GM12878 (cell line): ENCODE data around the gene VTI1A. TPM values are rescaled to one million over a fixed set of nuclear protein-coding genes. Genes with fewer than 3 reads are reported as not detected.

ENCODE experiments used
- ATAC-seq: fragments of 200-7000 bp; cut with Tn5 transposase; 3 replicates; pipeline ENCODE4 v1.9.1; 2020; ENCODE audit warnings: mild to moderate bottlenecking, moderate library complexity
- BruUV-seq: library from RNA; stranded (reverse); fragments of 400-500 nt; replicated peaks from 2 replicates; lab custom pipeline; 2021; lab: Mats Ljungman, UMichigan
- CTCF ChIA-PET: fragments of 300-600 bp; sonication (Branson Sonifier 250); formaldehyde crosslinking; extraction: SDS; loops from one replicate; lab custom pipeline; 2021; ENCODE audit warnings: inconsistent platforms; lab: Yijun Ruan, JAX
- POLR2A ChIA-PET: fragments of 350-600 bp; formaldehyde crosslinking; extraction: SDS; loops from one replicate; lab custom pipeline; 2021; ENCODE audit warnings: inconsistent platforms; lab: Charles Lee
- RAD21 ChIA-PET: fragments of 300-600 bp; sonication (Branson Sonifier 250); formaldehyde crosslinking; loops from one replicate; lab custom pipeline; 2023; ENCODE audit warnings: antibody characterized with exemption; ENCODE audit not compliant: unreplicated experiment; lab: Charles Lee
- SMC1A ChIA-PET: fragments of 300-600 bp; sonication (Branson Sonifier 250); formaldehyde crosslinking; loops from one replicate; lab custom pipeline; 2023; ENCODE audit not compliant: unreplicated experiment, uncharacterized antibody; lab: Charles Lee
- DNase-seq: peaks from one replicate; pipeline ENCODE4 v3.0.0-alpha.2; 2011; ENCODE audit warnings: low read depth, low spot score
- FAIRE-seq: peaks from 3 replicates; lab custom pipeline; 2011; peaks lifted over from hg19 to GRCh38; lab: Jason Lieb, UNC
- H2AFZ ChIP-seq: 2 replicates; pipeline ENCODE4 v1.6.0; 2011; ENCODE audit warnings: low read depth, low read length, control low read depth; ENCODE audit not compliant: control insufficient read depth
- H3K27ac ChIP-seq: 2 replicates; pipeline ENCODE4 v1.5.1; 2011; ENCODE audit warnings: control low read depth; ENCODE audit not compliant: control insufficient read depth, insufficient read depth
- H3K27me3 ChIP-seq, 2 experiments: replicated peaks in 1 of 2; 2 replicates each; pipeline versions ENCODE4 v1.6.0 to v1.6.1; 2011; ENCODE audit warnings: low read length in 1 of 2; ENCODE audit not compliant: control insufficient read depth in 2 of 2, insufficient read depth in 2 of 2
- H3K36me3 ChIP-seq, 2 experiments: 2 replicates each; pipeline ENCODE4 v1.5.1; 2011; ENCODE audit warnings: low read length in 1 of 2; ENCODE audit not compliant: control insufficient read depth in 2 of 2, insufficient read depth in 2 of 2
- H3K4me1 ChIP-seq: 2 replicates; pipeline ENCODE4 v1.6.1; 2011; ENCODE audit warnings: mild to moderate bottlenecking, low read length, moderate library complexity, mixed read lengths; ENCODE audit not compliant: control insufficient read depth, insufficient read depth
- H3K4me2 ChIP-seq: 2 replicates; pipeline ENCODE4 v1.6.0; 2011; ENCODE audit warnings: control low read depth; ENCODE audit not compliant: control insufficient read depth, insufficient read depth
- H3K4me3 ChIP-seq: fragments of 200-600 bp; sonication (generic); 2 replicates; pipeline ENCODE4 v1.5.1; 2016
- H3K79me2 ChIP-seq: 2 replicates; pipeline ENCODE4 v1.6.0; 2011; ENCODE audit warnings: low read length; ENCODE audit not compliant: control insufficient read depth, insufficient read depth
- H3K9ac ChIP-seq: 2 replicates; pipeline ENCODE4 v1.8.0; 2011; ENCODE audit warnings: low read length, control low read depth, mixed read lengths; ENCODE audit not compliant: control insufficient read depth, insufficient read depth
- H3K9me3 ChIP-seq: replicated peaks from 3 replicates; pipeline ENCODE4 v1.5.1; 2011; ENCODE audit warnings: mild to moderate bottlenecking, low read length; ENCODE audit not compliant: control insufficient read depth, insufficient read depth
- H4K20me1 ChIP-seq: 2 replicates; pipeline ENCODE4 v1.6.0; 2011; ENCODE audit not compliant: control insufficient read depth, insufficient read depth
- E2F4 ChIP-seq: IDR thresholded peaks from 2 replicates; pipeline ENCODE4 v1.6.1; 2012; ENCODE audit warnings: low read depth, low read length, improper control_type of control experiment
- EGR1 ChIP-seq, 2 experiments: IDR thresholded peaks; 1 replicate in 1 of 2; 2 replicates in 1 of 2; pipeline ENCODE4 v1.6.1; 2011 to 2012; ENCODE audit warnings: low read depth in 2 of 2, low read length in 2 of 2, borderline replicate concordance in 1 of 2, mild to moderate bottlenecking in 1 of 2, moderate library complexity in 1 of 2
- FOXK2 ChIP-seq: fragments of 450-650 bp; IDR thresholded peaks from 2 replicates; pipeline ENCODE4 v1.6.1; 2017; ENCODE audit warnings: mild to moderate bottlenecking, moderate library complexity
- HCFC1 ChIP-seq: fragments of 150-350 bp; IDR thresholded peaks from 2 replicates; pipeline ENCODE4 v1.6.1; 2014; ENCODE audit warnings: low read length
- MYC ChIP-seq: IDR thresholded peaks from 2 replicates; pipeline ENCODE4 v1.6.1; 2011; ENCODE audit warnings: mild to moderate bottlenecking, low read length, moderate library complexity, inconsistent platforms; ENCODE audit not compliant: insufficient read depth, insufficient replicate concordance, insufficient read length, severe bottlenecking
- RCOR1 ChIP-seq: conservative IDR thresholded peaks from 2 replicates; pipeline ENCODE4 v1.6.1; 2012; ENCODE audit warnings: low read depth, low read length, improper control_type of control experiment
- SIX5 ChIP-seq: IDR thresholded peaks from 2 replicates; pipeline ENCODE4 v1.6.1; 2011; ENCODE audit warnings: mild to moderate bottlenecking, low read depth, low read length, moderate library complexity; ENCODE audit not compliant: severe bottlenecking
- SREBF1 ChIP-seq: IDR thresholded peaks from 2 replicates; pipeline ENCODE4 v1.6.1; 2012; ENCODE audit warnings: mild to moderate bottlenecking, low read length
- ZZZ3 ChIP-seq: IDR thresholded peaks from 2 replicates; pipeline ENCODE4 v1.6.1; 2011; ENCODE audit warnings: low read depth; ENCODE audit not compliant: control insufficient read depth, insufficient read length
- WGBS: methylation state at CpG from one replicate; pipeline ENCODE4 v1.1.6; 2016; ENCODE audit warnings: low lambda C conversion rate; ENCODE audit not compliant: insufficient replicate concordance, insufficient coverage; ENCODE audit errors: missing lambda C conversion rate; 5-methylcytosine and 5-hydroxymethylcytosine counted together
- in situ Hi-C: fragments of 300-500 bp; cut with MboI; formaldehyde crosslinking; loops from 9 replicates; pipeline ENCODE4 v1.14.3; 2018; ENCODE audit warnings: mixed read lengths
- intact Hi-C: fragments of 100-400 bp; cut with micrococcal nuclease; formaldehyde crosslinking; loops from one replicate; pipeline ENCODE4 v1.14.2; 2022; ENCODE audit not compliant: unreplicated experiment
- polyA plus RNA-seq, 11 experiments: library from polyadenylated mRNA; depleted of rRNA in 4 of 11; unstranded in 6 of 11; stranded (reverse) in 5 of 11; fragments of >200 nt; fragmentation: Nextera tagmentation in 4 of 11; fragmentation: Illumina TruSeq in 1 of 11; extraction: Ambion mirVana in 4 of 11; extraction: Trizol in 1 of 11; gene quantifications; 1 replicate in 1 of 11; 2 replicates in 10 of 11; pipeline versions ENCODE4 v1.2.1 to v1.2.3, GENCODE V29; 2011 to 2016; ENCODE audit warnings: inconsistent platforms in 2 of 11, missing spikeins in 2 of 11, low read depth in 1 of 11
- total RNA-seq, 4 experiments: library from RNA; depleted of rRNA in 3 of 4; stranded (reverse); fragments of >200 nt in 3 of 4; fragmentation: Illumina TruSeq in 1 of 4; extraction: Trizol in 1 of 4; gene quantifications; 2 replicates each; pipeline versions ENCODE4 v1.2.1 to v1.2.3, GENCODE V29; 2013 to 2021

Gene VTI1A
- total and polyA plus RNA-seq, 10 of the 15 experiments (the other 5 are each of a cell fraction or from before 2014, with no cell fraction given), result 12.4 to 43.2 (median 27.5) TPM

- intact Hi-C loops, result no loop called here
- no peak overlapping the region for H3K4me3 ChIP-seq
- no peak for DNase-seq
- POLR2A ChIA-PET, result no interaction called here
- no peaks in the 10 kb centered on the region for H3K79me2 ChIP-seq
- no TSS peak for BruUV-seq
- SMC1A ChIA-PET, result no interaction called here
- no peak for ATAC-seq
- RAD21 ChIA-PET, result no interaction called here
- no peak overlapping the region for H2AFZ ChIP-seq
- no peak for TF ChIP-seq HCFC1
- TF ChIP-seq RCOR1, result no peak
- no peak for TF ChIP-seq MYC
- no peak for TF ChIP-seq SREBF1
- TF ChIP-seq SIX5, result no peak
- TF ChIP-seq E2F4, result no peak
- no peak for TF ChIP-seq EGR1 (IDR thresholded peaks at IDR 0.05; ENCODE audit: borderline replicate concordance in 1 of 2, low read depth in 2 of 2, low read length in 2 of 2)
- TF ChIP-seq ZZZ3, result no peak
- no peak for TF ChIP-seq FOXK2
- no peak overlapping the region for H3K4me2 ChIP-seq
- H3K27me3 ChIP-seq, result no peaks in the 10 kb centered on the region
- H3K27ac ChIP-seq, result no peak overlapping the region
- no peaks in the 10 kb centered on the region for H3K36me3 ChIP-seq
- CTCF ChIA-PET, result no interaction called here
- no peak overlapping the region for H3K9ac ChIP-seq
- 59% methylated on average over 5 of the region's 5 CpGs for WGBS
- in situ Hi-C loops, result no loop called here
- H3K4me1 ChIP-seq, result no peaks in the 10 kb centered on the region
- no peaks in the 10 kb centered on the region for H4K20me1 ChIP-seq
- no peaks in the 10 kb centered on the region; the same call in 2 of the 3 replicates for H3K9me3 ChIP-seq
- FAIRE-seq, result no peak
Observed at GRCh38 chr10:112839928-112840654, 393.1 kb downstream of the VTI1A start.
